H1 (cell line): ENCODE results near the gene PANX1. TPM values are rescaled to one million over a fixed set of nuclear protein-coding genes. Genes with fewer than 3 reads are reported as not detected.

Experiments used
- CTCF ChIA-PET: fragments of 300-600 bp; sonication (Branson Sonifier 250); formaldehyde crosslinking; loops from one replicate; lab custom pipeline; 2021; ENCODE audit not compliant: partially characterized antibody; lab: Charles Lee
- POLR2A ChIA-PET: fragments of 300-600 bp; sonication (Branson Sonifier 250); formaldehyde crosslinking; loops from one replicate; lab custom pipeline; 2021; ENCODE audit warnings: inconsistent platforms; ENCODE audit not compliant: partially characterized antibody; lab: Charles Lee
- DNase-seq, 2 experiments: peaks; one replicate each; pipeline versions ENCODE4 v3.0.0 to v3.0.0-alpha.2; 2010 to 2022; ENCODE audit warnings: low spot score in 2 of 2, low read depth in 1 of 2, mixed read lengths in 1 of 2
- FAIRE-seq: peaks from 2 replicates; lab custom pipeline; 2011; peaks lifted over from hg19 to GRCh38; lab: Jason Lieb, UNC
- H2AFZ ChIP-seq: 2 replicates; pipeline ENCODE4 v1.8.1; 2012; ENCODE audit warnings: low read length, inconsistent platforms
- H2AK5ac ChIP-seq: 2 replicates; pipeline ENCODE4 v1.6.1; 2013; ENCODE audit warnings: low read depth, low read length
- H2BK120ac ChIP-seq: replicated peaks from 2 replicates; pipeline ENCODE3; 2013; ENCODE audit warnings: low read depth, low read length, inconsistent platforms
- H2BK12ac ChIP-seq: 2 replicates; pipeline ENCODE4 v1.6.1; 2013; ENCODE audit warnings: low read depth, low read length
- H2BK15ac ChIP-seq: 2 replicates; pipeline ENCODE4 v1.6.1; 2013; ENCODE audit warnings: low read length
- H2BK20ac ChIP-seq: 2 replicates; pipeline ENCODE4 v1.6.1; 2013; ENCODE audit warnings: low read length
- H2BK5ac ChIP-seq: 2 replicates; pipeline ENCODE4 v1.6.1; 2013; ENCODE audit warnings: low read depth, low read length
- H3K14ac ChIP-seq: 2 replicates; pipeline ENCODE4 v1.6.1; 2013; ENCODE audit warnings: inconsistent platforms; ENCODE audit not compliant: insufficient read length
- H3K18ac ChIP-seq: 2 replicates; pipeline ENCODE4 v1.6.1; 2013; ENCODE audit warnings: low read length; ENCODE audit errors: extremely low read depth
- H3K23ac ChIP-seq: 2 replicates; pipeline ENCODE4 v1.6.1; 2013; ENCODE audit warnings: inconsistent platforms; ENCODE audit not compliant: insufficient read length
- H3K23me2 ChIP-seq: 2 replicates; pipeline ENCODE4 v1.6.1; 2013; ENCODE audit warnings: low read depth, low read length
- H3K27ac ChIP-seq: 2 replicates; pipeline ENCODE4 v1.6.1; 2011; ENCODE audit warnings: low read depth, low read length, inconsistent platforms
- H3K27me3 ChIP-seq, 4 experiments: replicated peaks in 1 of 4; 1 replicate in 1 of 4; 2 replicates in 3 of 4; pipeline versions ENCODE4 v1.6.1 to v1.8.1; 2011 to 2013; ENCODE audit warnings: low read length in 3 of 4, mild to moderate bottlenecking in 3 of 4, inconsistent platforms in 2 of 4, mixed read lengths in 2 of 4, moderate library complexity in 1 of 4; ENCODE audit not compliant: control insufficient read depth in 3 of 4, insufficient read depth in 3 of 4; ENCODE audit errors: extremely low read depth in 1 of 4
- H3K36me3 ChIP-seq, 4 experiments: 2 replicates each; pipeline versions ENCODE4 v1.6.1 to v1.8.1; 2011 to 2013; ENCODE audit warnings: mild to moderate bottlenecking in 4 of 4, low read length in 3 of 4, moderate library complexity in 2 of 4, control low read depth in 1 of 4, inconsistent platforms in 1 of 4; ENCODE audit not compliant: insufficient read depth in 4 of 4, control insufficient read depth in 2 of 4
- H3K4ac ChIP-seq: replicated peaks from 2 replicates; pipeline ENCODE3; 2013; ENCODE audit warnings: low read length, low read depth, mixed read lengths, inconsistent platforms; ENCODE audit not compliant: insufficient read length
- H3K4me1 ChIP-seq, 4 experiments: replicated peaks in 1 of 4; 1 replicate in 1 of 4; 2 replicates in 3 of 4; pipeline versions ENCODE4 v1.6.1 to v1.8.1; 2011 to 2013; ENCODE audit warnings: low read length in 3 of 4, inconsistent platforms in 2 of 4, mixed read lengths in 1 of 4; ENCODE audit not compliant: insufficient read depth in 4 of 4, control insufficient read depth in 3 of 4
- H3K4me2 ChIP-seq, 2 experiments: 2 replicates each; pipeline versions ENCODE4 v1.6.1 to v1.8.1; 2011 to 2013; ENCODE audit warnings: low read depth in 2 of 2, low read length in 2 of 2, control low read depth in 1 of 2, inconsistent platforms in 1 of 2, mild to moderate bottlenecking in 1 of 2; ENCODE audit not compliant: insufficient read depth in 1 of 2
- H3K4me3 ChIP-seq, 4 experiments: fragments of 200-600, 300-600 bp in 1 of 4; sonication (generic), shearing (Covaris generic), sonication (Bioruptor Twin) in 1 of 4; 2 replicates each; pipeline versions ENCODE4 v1.5.1 to v1.8.1; 2011 to 2016; ENCODE audit warnings: low read length in 4 of 4, low read depth in 3 of 4, control low read depth in 2 of 4, inconsistent platforms in 2 of 4, mild to moderate bottlenecking in 2 of 4, mixed read lengths in 1 of 4, moderate library complexity in 1 of 4; ENCODE audit not compliant: insufficient read depth in 2 of 4; ENCODE audit errors: extremely low read depth in 1 of 4
- H3K56ac ChIP-seq: replicated peaks from 2 replicates; pipeline ENCODE3; 2013; ENCODE audit warnings: low read depth, mild to moderate bottlenecking, mixed read lengths, low read length, inconsistent platforms; ENCODE audit not compliant: insufficient read length
- H3K79me1 ChIP-seq: 2 replicates; pipeline ENCODE4 v1.6.1; 2013; ENCODE audit warnings: low read depth, low read length, control low read depth
- H3K79me2 ChIP-seq, 2 experiments: 2 replicates each; pipeline versions ENCODE4 v1.6.1 to v1.8.1; 2012 to 2013; ENCODE audit warnings: low read length in 2 of 2, mild to moderate bottlenecking in 2 of 2, inconsistent platforms in 1 of 2; ENCODE audit not compliant: insufficient read depth in 2 of 2, control insufficient read depth in 1 of 2
- H3K9ac ChIP-seq, 4 experiments: replicated peaks in 1 of 4; 1 replicate in 1 of 4; 2 replicates in 3 of 4; pipeline versions ENCODE4 v1.6.1 to v1.8.1; 2011 to 2013; ENCODE audit warnings: low read depth in 3 of 4, low read length in 3 of 4, control low read depth in 2 of 4, mild to moderate bottlenecking in 2 of 4, moderate library complexity in 2 of 4, inconsistent platforms in 1 of 4; ENCODE audit errors: extremely low read depth in 1 of 4
- H3K9me3 ChIP-seq, 2 experiments: 2 replicates each; pipeline versions ENCODE4 v1.6.1 to v1.8.1; 2012 to 2013; ENCODE audit warnings: mild to moderate bottlenecking in 2 of 2, moderate library complexity in 2 of 2, control low read depth in 1 of 2, inconsistent platforms in 1 of 2, low read depth in 1 of 2, low read length in 1 of 2, mixed read lengths in 1 of 2; ENCODE audit not compliant: insufficient read depth in 2 of 2
- H4K20me1 ChIP-seq, 2 experiments: replicated peaks in 1 of 2; 2 replicates each; pipeline versions ENCODE3 to v1.8.1; 2011 to 2013; ENCODE audit warnings: inconsistent platforms in 2 of 2, low read length in 2 of 2, mild to moderate bottlenecking in 1 of 2; ENCODE audit not compliant: insufficient read depth in 2 of 2, control insufficient read depth in 1 of 2
- H4K5ac ChIP-seq: 2 replicates; pipeline ENCODE4 v1.6.1; 2013; ENCODE audit warnings: low read length, low read depth, mixed read lengths, inconsistent platforms; ENCODE audit not compliant: insufficient read length
- H4K8ac ChIP-seq: 2 replicates; pipeline ENCODE4 v1.8.0; 2013; ENCODE audit warnings: mild to moderate bottlenecking, moderate library complexity, low read length, inconsistent platforms; ENCODE audit not compliant: insufficient read depth; ENCODE audit errors: extremely low read depth
- H4K91ac ChIP-seq: replicated peaks from 2 replicates; pipeline ENCODE3; 2013; ENCODE audit warnings: low read length, mixed read lengths, inconsistent platforms; ENCODE audit not compliant: insufficient read length
- CEBPB ChIP-seq: IDR thresholded peaks from 2 replicates; pipeline ENCODE4 v1.6.1; 2012; ENCODE audit warnings: low read depth, low read length
- CTBP2 ChIP-seq: IDR thresholded peaks from 2 replicates; pipeline ENCODE4 v1.7.0; 2011; ENCODE audit warnings: borderline replicate concordance, mild to moderate bottlenecking, moderate library complexity, mixed read lengths, low read length; ENCODE audit not compliant: insufficient read depth, insufficient read length
- KDM5A ChIP-seq: fragments of 200-600 bp; IDR thresholded peaks from 2 replicates; pipeline ENCODE4 v1.7.1; 2012; ENCODE audit warnings: mild to moderate bottlenecking, low read length, inconsistent platforms, mixed read lengths
- NRF1 ChIP-seq: IDR thresholded peaks from 2 replicates; pipeline ENCODE4 v1.6.1; 2011; ENCODE audit warnings: mild to moderate bottlenecking, low read depth, low read length, improper control_type of control experiment
- RXRA ChIP-seq: IDR thresholded peaks from 2 replicates; pipeline ENCODE4 v1.6.1; 2011; ENCODE audit warnings: low read depth, mild to moderate bottlenecking, low read length, moderate library complexity; ENCODE audit not compliant: insufficient read depth
- polyA plus RNA-seq, 7 experiments: library from polyadenylated mRNA; depleted of rRNA in 3 of 7; stranded (reverse) in 5 of 7; unstranded in 2 of 7; fragments of >200 nt in 5 of 7; fragments of 200-250 nt in 2 of 7; gene quantifications; 1 replicate in 5 of 7; 2 replicates in 1 of 7; 4 replicates in 1 of 7; pipeline versions ENCODE4 v1.2.1 to v1.2.3, GENCODE V29; 2011 to 2013; ENCODE audit warnings: missing spikeins in 2 of 7, mixed read lengths in 2 of 7
- total RNA-seq: library from RNA; stranded (reverse); fragmentation: NEBNext Ultra II Directional; extraction: Animal tissue kit (Norgen Biotek cat#: 25700); gene quantifications from 2 replicates; pipeline ENCODE4 v1.2.1, GENCODE V29; 2021

The PANX1 gene
- total and polyA plus RNA-seq, 2 of the 8 experiments (the other 6 are each of a cell fraction or from before 2014, with no cell fraction given), result 15.9 to 35.2 TPM

GRCh38 chr11:94170953-94171352, 42.3 kb downstream of the PANX1 start:
- Histone ChIP-seq H3K4me1 (peaks cover 3 to 16% (median 5%) of the 10 kb centered on the region in 4 experiments; a peak in 4 of 7 replicates), H2AFZ (no peak overlapping the region), H2BK12ac (no peak overlapping the region), H3K79me2 (peaks cover 21 to 97% of the 10 kb centered on the region in 2 experiments), H3K56ac (no peak overlapping the region), H2BK15ac (no peak overlapping the region), H3K4me2 (no peak overlapping the region), H2AK5ac (no peak overlapping the region), H2BK120ac (no peak overlapping the region), H3K27me3 (no peaks in the 10 kb centered on the region), H3K79me1 (peaks cover 36% of the 10 kb centered on the region), H4K5ac (no peak overlapping the region), H2BK20ac (no peak overlapping the region; the same call in 1 of the 2 replicates), H3K23me2 (no peaks in the 10 kb centered on the region), H2BK5ac (no peak overlapping the region; the same call in 1 of the 2 replicates), H4K8ac (no peak overlapping the region), H3K36me3 (peaks cover 0 to 5% (median 2%) of the 10 kb centered on the region in 4 experiments; a peak in 3 of 8 replicates), H3K4me3 (no peak overlapping the region), H3K27ac (no peak overlapping the region), H3K9ac (no peak overlapping the region), H3K9me3 (no peaks in the 10 kb centered on the region), H3K23ac (no peak overlapping the region), H3K14ac (no peak overlapping the region), H4K20me1 (peaks cover 24 to 32% of the 10 kb centered on the region in 2 experiments), H3K4ac (no peak overlapping the region), H4K91ac (no peak overlapping the region), H3K18ac (no peak overlapping the region)
- FAIRE-seq, result no peak
- ChIA-PET CTCF (interaction anchor here (0.5 to 10.2 kb wide), 23 partner anchors 9 to 345 kb away, joined by 3 to 127 read pairs (median 3); partner anchors contain the start of genes ANKRD49, MRE11 and PANX1), POLR2A (interaction anchor here (1.2 kb wide), 1 partner anchor 41 kb away, joined by 4 read pairs; no protein-coding TSS in a partner anchor)
- DNase-seq, result no peak
- TF ChIP-seq CTBP2 (no peak), KDM5A (no peak), CEBPB (no peak), NRF1 (no peak), RXRA (no peak)
